ENCODE measurements around the gene SLC38A11. TPM values are rescaled to one million over a fixed set of nuclear protein-coding genes. Genes with fewer than 3 reads are reported as not detected.
"Not testable (repeated sequence)": the region's sequence is repeated elsewhere in the genome, so short reads cannot be mapped to it uniquely, and the experiment has no call there.

Gene SLC38A11
- total and polyA plus RNA-seq, 4 experiments from 2014 or later, result not detected

DNA sequence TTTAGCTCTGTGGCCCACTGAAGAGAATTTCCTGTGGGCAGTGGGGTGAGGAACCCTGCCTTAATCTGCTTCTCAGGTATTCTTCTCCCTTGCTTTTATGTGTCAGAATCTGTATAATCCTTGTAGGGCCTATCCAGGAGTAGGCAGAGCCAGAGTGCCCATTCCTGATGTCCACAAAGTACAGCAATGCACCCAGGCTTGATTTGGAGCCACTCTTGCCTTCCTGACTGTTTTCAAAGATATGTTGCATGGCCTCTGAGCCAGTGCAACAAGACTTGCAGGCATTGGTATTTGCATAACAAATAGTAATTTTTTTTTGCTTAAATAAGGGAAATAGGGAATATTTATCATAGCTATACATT is 36.7 kb upstream of the SLC38A11 start:
- H3K27ac Mint-ChIP-seq; H3K36me3 ChIP-seq (ENCODE audit: insufficient read depth, low read length); POLR2A ChIA-PET (ENCODE audit: partially characterized antibody); DNase-seq; H3K4me3 Mint-ChIP-seq; H3K27ac ChIP-seq (ENCODE audit: low read depth, low read length); H3K4me3 ChIP-seq (ENCODE audit: low read length in 2 of 2); H3K27me3 Mint-ChIP-seq; H3K4me1 ChIP-seq (ENCODE audit: insufficient read depth, low read length); H3K9me3 Mint-ChIP-seq; H3K27me3 ChIP-seq (ENCODE audit: insufficient read depth, low read length); H3K9me3 ChIP-seq (ENCODE audit: control insufficient read depth in 1 of 2, low read length in 2 of 2); H3K36me3 Mint-ChIP-seq: not testable (repeated sequence)
- H3K4me1 Mint-ChIP-seq, result peaks cover 0 to 15% (median 5%) of the 10 kb centered on the region in 4 donors
- CTCF ChIA-PET (ENCODE audit: partially characterized antibody), result interaction anchor here (0.9 to 2.2 kb wide), 4 partner anchors 23 to 1136 kb away, joined by 3 to 7 read pairs (median 5); partner anchors contain the start of gene SCN1A
- intact Hi-C loops (cut with micrococcal nuclease), result loop anchor here (2.0 kb wide), 1 partner anchor 301 kb away; no protein-coding TSS in a partner anchor

GRCh38 chr2:164991361-164992092 is 36.2 kb upstream of the SLC38A11 start:
- H3K27ac ChIP-seq (ENCODE audit: low read depth, low read length); H3K27me3 ChIP-seq (ENCODE audit: insufficient read depth, low read length); H3K4me1 ChIP-seq (ENCODE audit: insufficient read depth, low read length); H3K27me3 Mint-ChIP-seq; H3K36me3 ChIP-seq (ENCODE audit: insufficient read depth, low read length); H3K9me3 ChIP-seq (ENCODE audit: control insufficient read depth in 1 of 2, low read length in 2 of 2); H3K4me3 ChIP-seq (ENCODE audit: low read length in 2 of 2); DNase-seq; H3K9me3 Mint-ChIP-seq; H3K4me3 Mint-ChIP-seq; H3K36me3 Mint-ChIP-seq; POLR2A ChIA-PET (ENCODE audit: partially characterized antibody): not testable (repeated sequence)
- CTCF ChIA-PET (ENCODE audit: partially characterized antibody), result interaction anchor here (0.9 to 1.9 kb wide), 3 partner anchors 54 to 1136 kb away, joined by 3 to 5 read pairs (median 4); partner anchors contain the start of gene SCN1A
- intact Hi-C loops (cut with micrococcal nuclease), result loop anchor here (2.0 kb wide), 1 partner anchor 301 kb away; no protein-coding TSS in a partner anchor
- Mint-ChIP-seq H3K27ac (peak overlapping the region in 2 of 7 donors; percentile 5 to 37), H3K4me1 (peaks cover 0 to 15% (median 5%) of the 10 kb centered on the region in 4 donors)

GRCh38 chr2:164990953-164991352 is 35.6 kb upstream of the SLC38A11 start:
- H3K4me3 Mint-ChIP-seq, result not testable (repeated sequence)

GRCh38 chr2:164988805-164989204 is 33.5 kb upstream of the SLC38A11 start:
- H3K4me1 Mint-ChIP-seq, result peaks cover 0 to 15% (median 5%) of the 10 kb centered on the region in 4 donors

More at GRCh38 chr2:164990953-164991352, 35.6 kb upstream of the SLC38A11 start:
- intact Hi-C loops (cut with micrococcal nuclease); H3K36me3 ChIP-seq (ENCODE audit: insufficient read depth, low read length); POLR2A ChIA-PET (ENCODE audit: partially characterized antibody); H3K27me3 ChIP-seq (ENCODE audit: insufficient read depth, low read length); H3K4me1 ChIP-seq (ENCODE audit: insufficient read depth, low read length); DNase-seq; H3K9me3 Mint-ChIP-seq; H3K27ac ChIP-seq (ENCODE audit: low read depth, low read length); H3K9me3 ChIP-seq (ENCODE audit: control insufficient read depth in 1 of 2, low read length in 2 of 2); H3K4me3 ChIP-seq (ENCODE audit: low read length in 2 of 2); H3K36me3 Mint-ChIP-seq; H3K27me3 Mint-ChIP-seq: not testable (repeated sequence)
- CTCF ChIA-PET (ENCODE audit: partially characterized antibody), result interaction anchor here (1.3 to 1.9 kb wide), 2 partner anchors 883 to 1137 kb away, joined by 4 to 5 read pairs; partner anchors contain the start of gene SCN1A
- H3K4me1 Mint-ChIP-seq, result peaks cover 0 to 15% (median 5%) of the 10 kb centered on the region in 4 donors
- peak overlapping the region in 2 of 7 donors; percentile 5 to 37 for H3K27ac Mint-ChIP-seq

GRCh38 chr2:164986027-164986426 is 30.7 kb upstream of the SLC38A11 start:
- H3K4me1 Mint-ChIP-seq; CTCF ChIA-PET (ENCODE audit: partially characterized antibody); H3K27me3 ChIP-seq (ENCODE audit: insufficient read depth, low read length); H3K36me3 ChIP-seq (ENCODE audit: insufficient read depth, low read length); H3K4me1 ChIP-seq (ENCODE audit: insufficient read depth, low read length); H3K27ac ChIP-seq (ENCODE audit: low read depth, low read length); POLR2A ChIA-PET (ENCODE audit: partially characterized antibody); H3K4me3 ChIP-seq (ENCODE audit: low read length in 2 of 2); DNase-seq; intact Hi-C loops (cut with micrococcal nuclease); H3K27ac Mint-ChIP-seq; H3K4me3 Mint-ChIP-seq; H3K27me3 Mint-ChIP-seq; H3K36me3 Mint-ChIP-seq; H3K9me3 Mint-ChIP-seq; H3K9me3 ChIP-seq (ENCODE audit: control insufficient read depth in 1 of 2, low read length in 2 of 2): not testable (repeated sequence)

More at GRCh38 chr2:164988805-164989204, 33.5 kb upstream of the SLC38A11 start:
- H3K27me3 Mint-ChIP-seq; H3K36me3 ChIP-seq (ENCODE audit: insufficient read depth, low read length); H3K4me3 ChIP-seq (ENCODE audit: low read length in 2 of 2); H3K9me3 Mint-ChIP-seq; CTCF ChIA-PET (ENCODE audit: partially characterized antibody); H3K4me1 ChIP-seq (ENCODE audit: insufficient read depth, low read length); H3K36me3 Mint-ChIP-seq; H3K27me3 ChIP-seq (ENCODE audit: insufficient read depth, low read length); POLR2A ChIA-PET (ENCODE audit: partially characterized antibody); DNase-seq; H3K4me3 Mint-ChIP-seq; H3K27ac Mint-ChIP-seq; H3K27ac ChIP-seq (ENCODE audit: low read depth, low read length); H3K9me3 ChIP-seq (ENCODE audit: control insufficient read depth in 1 of 2, low read length in 2 of 2); intact Hi-C loops (cut with micrococcal nuclease): not testable (repeated sequence)

DNA sequence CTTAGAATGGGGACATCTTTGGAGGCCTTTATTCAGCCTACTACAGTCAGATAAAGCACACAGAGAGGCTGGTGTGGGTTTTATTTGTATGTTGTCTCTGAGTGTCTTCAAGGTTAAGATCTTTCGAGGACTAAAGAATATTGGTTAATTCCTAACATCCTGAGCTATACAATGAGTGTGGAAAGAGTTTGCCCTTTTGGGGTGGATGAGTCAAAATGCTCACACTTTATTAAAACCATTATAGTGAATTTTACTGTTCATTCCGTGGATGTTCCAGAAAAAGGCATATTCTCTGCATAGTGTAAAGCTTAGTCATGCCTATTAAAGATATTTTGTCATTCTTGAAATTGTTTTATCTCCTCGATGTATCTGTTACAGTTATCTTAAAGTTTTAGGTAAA is 29.1 kb upstream of the SLC38A11 start:
- H3K36me3 Mint-ChIP-seq, result no peaks in the 10 kb centered on the region
- Histone ChIP-seq H3K4me1 (ENCODE audit: insufficient read depth, low read length) (no peaks in the 10 kb centered on the region), H3K36me3 (ENCODE audit: insufficient read depth, low read length) (no peaks in the 10 kb centered on the region), H3K9me3 (ENCODE audit: control insufficient read depth in 1 of 2, low read length in 2 of 2) (no peaks in the 10 kb centered on the region), H3K27me3 (ENCODE audit: insufficient read depth, low read length) (no peaks in the 10 kb centered on the region), H3K27ac (ENCODE audit: low read depth, low read length) (no peak overlapping the region), H3K4me3 (ENCODE audit: low read length in 2 of 2) (no peak overlapping the region)
- intact Hi-C loops (cut with micrococcal nuclease), result no loop called here
- H3K4me3 Mint-ChIP-seq, result no peak overlapping the region
- ChIA-PET POLR2A (ENCODE audit: partially characterized antibody) (no interaction called here), CTCF (ENCODE audit: partially characterized antibody) (interaction anchor here (1.7 kb wide), 1 partner anchor 9 kb away, joined by 4 read pairs; no protein-coding TSS in a partner anchor)
- no peaks in the 10 kb centered on the region for H3K9me3 Mint-ChIP-seq
- peaks cover 0 to 7% (median under 1%) of the 10 kb centered on the region in 4 donors for H3K4me1 Mint-ChIP-seq
- peaks cover 0 to 1% of the 10 kb centered on the region in 2 donors for H3K27me3 Mint-ChIP-seq
- no peak overlapping the region for H3K27ac Mint-ChIP-seq
- no peak for DNase-seq

- Mint-ChIP-seq H3K4me1 (no peaks in the 10 kb centered on the region), H3K9me3 (no peaks in the 10 kb centered on the region), H3K4me3 (no peak overlapping the region), H3K27me3 (peaks cover 0 to 1% of the 10 kb centered on the region in 2 donors), H3K36me3 (no peaks in the 10 kb centered on the region), H3K27ac (no peak overlapping the region)
- CTCF ChIA-PET (ENCODE audit: partially characterized antibody), result no interaction called here
- DNase-seq, result no peak
- no peaks in the 10 kb centered on the region for H3K27me3 ChIP-seq (ENCODE audit: insufficient read depth, low read length)
- POLR2A ChIA-PET (ENCODE audit: partially characterized antibody), result no interaction called here
- no peaks in the 10 kb centered on the region for H3K36me3 ChIP-seq (ENCODE audit: insufficient read depth, low read length)
- no peak overlapping the region for H3K4me3 ChIP-seq (ENCODE audit: low read length in 2 of 2)
- no peaks in the 10 kb centered on the region for H3K9me3 ChIP-seq (ENCODE audit: control insufficient read depth in 1 of 2, low read length in 2 of 2)
- H3K4me1 ChIP-seq (ENCODE audit: insufficient read depth, low read length), result no peaks in the 10 kb centered on the region
- H3K27ac ChIP-seq (ENCODE audit: low read depth, low read length), result no peak overlapping the region
- intact Hi-C loops (cut with micrococcal nuclease), result no loop called here
Measured at GRCh38 chr2:164981217-164981990, 26.1 kb upstream of the SLC38A11 start.

Measured in CD4-positive, alpha-beta memory T cell (primary cell).